SU-DHL-6 (cell line): ENCODE results near the gene DYNLT1.
"Not testable (repeated sequence)": the region's sequence is repeated elsewhere in the genome, so short reads cannot be mapped to it uniquely, and the experiment has no call there.

Experiments
- H2AFZ ChIP-seq: fragments of 200-600 bp; sonication (generic); 2 replicates; pipeline ENCODE4 v1.6.1; 2014; ENCODE audit warnings: low read depth, mild to moderate bottlenecking, moderate library complexity, mixed read lengths, antibody characterized with exemption, low read length; ENCODE audit not compliant: severe bottlenecking
- H3F3A ChIP-seq: fragments of 200-600 bp; shearing (Covaris generic); 2 replicates; pipeline ENCODE4 v1.6.0; 2016; ENCODE audit warnings: antibody characterized with exemption, mild to moderate bottlenecking; ENCODE audit not compliant: insufficient read depth
- H3K27ac ChIP-seq: fragments of 200-600 bp; sonication (generic); 2 replicates; pipeline ENCODE4 v1.5.1; 2016; ENCODE audit warnings: low read depth, mild to moderate bottlenecking, low read length, moderate library complexity, mixed read lengths
- H3K27me3 ChIP-seq: fragments of 200-600 bp; sonication (generic), shearing (Covaris generic); 2 replicates; pipeline ENCODE4 v1.6.0; 2014; ENCODE audit warnings: mild to moderate bottlenecking, low read length
- H3K36me3 ChIP-seq: fragments of 200-600 bp; sonication (generic); 2 replicates; pipeline ENCODE4 v1.6.1; 2014; ENCODE audit warnings: mild to moderate bottlenecking, low read length, mixed read lengths
- H3K4me2 ChIP-seq: fragments of 300-600, 200-600 bp; shearing (Covaris generic), sonication (generic); 2 replicates; pipeline ENCODE4 v1.6.0; 2014; ENCODE audit warnings: low read length, low read depth, mild to moderate bottlenecking; ENCODE audit not compliant: poor library complexity, severe bottlenecking
- H3K4me3 ChIP-seq: fragments of 200-600 bp; sonication (generic); 2 replicates; pipeline ENCODE4 v1.5.1; 2014; ENCODE audit warnings: antibody characterized with exemption, low read length, mild to moderate bottlenecking, mixed read lengths; ENCODE audit not compliant: insufficient read depth, poor library complexity, severe bottlenecking
- H3K79me2 ChIP-seq: fragments of 200-600 bp; sonication (generic); 2 replicates; pipeline ENCODE4 v1.6.1; 2014; ENCODE audit warnings: mild to moderate bottlenecking, low read length, moderate library complexity; ENCODE audit not compliant: insufficient read depth
- H3K9ac ChIP-seq: fragments of 200-600 bp; sonication (generic); 2 replicates; pipeline ENCODE4 v1.7.0; 2014; ENCODE audit warnings: mild to moderate bottlenecking, low read length
- H3K9me2 ChIP-seq: fragments of 200-600 bp; sonication (generic); replicated peaks from 2 replicates; pipeline ENCODE4 v1.6.1; 2014; ENCODE audit warnings: low read length; ENCODE audit not compliant: insufficient read depth
- H3K9me3 ChIP-seq: fragments of 200-600 bp; sonication (generic); 2 replicates; pipeline ENCODE4 v1.6.1; 2014; ENCODE audit warnings: low read length, mixed read lengths; ENCODE audit not compliant: insufficient read depth
- H4K20me1 ChIP-seq: fragments of 200-600 bp; sonication (generic); 2 replicates; pipeline ENCODE4 v1.6.1; 2014; ENCODE audit warnings: low read depth, mild to moderate bottlenecking, antibody characterized with exemption, low read length, moderate library complexity, mixed read lengths
- CTCF ChIP-seq: fragments of 200-600 bp; sonication (generic); IDR thresholded peaks from one replicate; pipeline ENCODE4 v1.5.1; 2017; ENCODE audit warnings: antibody characterized with exemption, mild to moderate bottlenecking, low read length, moderate library complexity; ENCODE audit not compliant: insufficient read depth, poor library complexity, severe bottlenecking
- EZH2phosphoT487 ChIP-seq: fragments of 200-600 bp; sonication (generic), shearing (Covaris generic); conservative IDR thresholded peaks from 2 replicates; pipeline ENCODE4 v1.6.1; 2018; ENCODE audit warnings: mild to moderate bottlenecking, antibody characterized with exemption, low read length, moderate library complexity, mixed read lengths

DYNLT1 gene

DNA sequence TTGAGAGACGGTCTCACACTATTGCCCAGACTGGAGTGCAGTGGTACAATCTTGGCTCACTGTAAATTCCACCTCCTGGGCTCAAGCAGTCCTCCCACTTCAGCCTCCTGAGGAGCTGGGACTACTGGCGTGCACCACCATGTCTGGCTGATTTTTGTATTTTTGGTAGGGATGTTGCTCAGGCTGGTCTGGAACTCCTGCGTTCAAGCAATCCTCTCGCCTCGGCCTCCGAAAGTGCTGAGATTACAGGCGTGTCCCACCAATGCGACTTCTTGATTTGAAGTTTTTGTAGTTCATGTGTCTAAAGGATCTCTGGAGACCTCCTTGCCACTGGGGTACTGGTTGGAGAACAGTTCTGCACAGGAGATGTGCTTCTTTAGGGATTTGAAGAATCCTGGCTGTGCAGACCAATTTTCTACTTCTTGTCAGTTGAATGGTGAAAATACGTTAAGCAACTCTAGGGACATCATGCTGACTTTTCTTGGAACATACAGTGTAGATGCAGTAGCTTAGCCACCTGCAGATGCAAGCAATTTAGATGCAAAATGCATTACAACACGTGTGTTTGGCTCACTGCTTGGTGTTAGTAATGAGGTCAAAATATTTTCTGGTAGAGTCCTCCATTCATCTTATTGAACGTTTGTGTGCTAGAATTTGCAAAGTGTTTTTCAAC lies 33.5 kb upstream of the DYNLT1 start:
- Histone ChIP-seq H4K20me1 (no peaks in the 10 kb centered on the region), H3K27me3 (no peaks in the 10 kb centered on the region), H3K27ac (no peak overlapping the region), H2AFZ (no peak overlapping the region), H3K79me2 (no peaks in the 10 kb centered on the region), H3K9me2 (no peaks in the 10 kb centered on the region), H3F3A (no peaks in the 10 kb centered on the region), H3K36me3 (no peaks in the 10 kb centered on the region), H3K4me3 (no peak overlapping the region), H3K9me3 (no peaks in the 10 kb centered on the region), H3K4me2 (no peak overlapping the region), H3K9ac (no peak overlapping the region)
- TF ChIP-seq CTCF (no peak), EZH2phosphoT487 (no peak)

GRCh38 chr6:158677094-158677493 lies 32.6 kb upstream of the DYNLT1 start:
- H2AFZ ChIP-seq, H3F3A ChIP-seq, H3K27me3 ChIP-seq, H3K4me2 ChIP-seq, H3K4me3 ChIP-seq, H3K9me3 ChIP-seq, H3K27ac ChIP-seq, H3K9me2 ChIP-seq, H3K79me2 ChIP-seq, H3K36me3 ChIP-seq, H4K20me1 ChIP-seq, H3K9ac ChIP-seq: not testable (repeated sequence)

DNA sequence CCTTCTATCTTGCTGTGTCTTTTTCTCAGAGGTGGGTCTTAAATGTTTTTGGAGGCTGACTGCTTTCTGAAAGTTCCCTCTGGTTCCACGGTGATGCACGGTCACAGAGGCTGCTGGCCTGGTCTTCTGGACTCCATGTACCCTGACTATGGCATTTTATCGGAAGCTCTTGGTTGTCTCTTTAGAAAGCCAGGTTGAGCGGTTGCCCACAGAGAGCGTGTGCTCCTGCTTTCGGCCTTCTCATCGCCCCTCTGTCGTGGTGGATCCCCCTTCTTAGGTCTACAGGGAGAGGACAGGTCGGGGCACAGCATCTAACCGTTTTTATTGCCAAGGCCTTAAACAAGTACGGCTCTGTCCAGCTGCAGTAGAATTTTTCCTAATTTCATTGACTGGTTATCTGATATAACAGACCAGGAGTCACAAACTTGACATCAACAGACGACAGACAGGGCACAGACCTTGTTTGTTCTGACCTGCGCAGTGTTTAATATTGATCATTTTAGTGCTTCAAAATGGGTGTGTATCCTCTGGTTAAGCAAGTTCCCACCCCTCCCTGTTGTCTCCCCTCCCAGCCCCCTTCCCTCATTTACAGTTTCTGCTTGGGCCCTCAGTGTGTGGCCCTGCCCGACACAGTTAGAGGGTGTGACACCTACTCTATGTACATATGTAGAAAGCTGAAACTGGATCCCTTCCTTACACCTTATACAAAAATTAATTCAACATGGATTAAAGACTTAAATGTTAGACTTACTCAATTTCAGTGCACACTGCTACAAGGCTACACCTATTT lies 30.0 kb upstream of the DYNLT1 start:
- Histone ChIP-seq H3K79me2 (no peaks in the 10 kb centered on the region), H3K36me3 (no peaks in the 10 kb centered on the region), H3F3A (no peaks in the 10 kb centered on the region), H4K20me1 (no peaks in the 10 kb centered on the region), H3K4me2 (no peak overlapping the region), H3K27ac (no peak overlapping the region), H3K9me3 (no peaks in the 10 kb centered on the region), H3K9ac (no peak overlapping the region), H3K4me3 (no peak overlapping the region), H2AFZ (no peak overlapping the region), H3K27me3 (no peaks in the 10 kb centered on the region), H3K9me2 (no peaks in the 10 kb centered on the region)
- no peak for TF ChIP-seq EZH2phosphoT487
- no peak for TF ChIP-seq CTCF

GRCh38 chr6:158672726-158673125 lies 28.2 kb upstream of the DYNLT1 start:
- H3F3A ChIP-seq: no peaks in the 10 kb centered on the region
- no peak overlapping the region for H3K4me2 ChIP-seq
- H3K9ac ChIP-seq: no peak overlapping the region
- H3K36me3 ChIP-seq: no peaks in the 10 kb centered on the region
- no peak overlapping the region for H3K27ac ChIP-seq
- H3K79me2 ChIP-seq: no peaks in the 10 kb centered on the region
- no peak overlapping the region for H2AFZ ChIP-seq
- H3K4me3 ChIP-seq: no peak overlapping the region
- H3K27me3 ChIP-seq: no peaks in the 10 kb centered on the region
- no peaks in the 10 kb centered on the region for H3K9me3 ChIP-seq
- no peak for TF ChIP-seq EZH2phosphoT487
- no peak for TF ChIP-seq CTCF
- no peaks in the 10 kb centered on the region for H3K9me2 ChIP-seq
- H4K20me1 ChIP-seq: no peaks in the 10 kb centered on the region

GRCh38 chr6:158672119-158672518 lies 27.6 kb upstream of the DYNLT1 start:
- not testable (repeated sequence) for H3K27me3 ChIP-seq, H3K4me2 ChIP-seq, H3K79me2 ChIP-seq, H3K9ac ChIP-seq, H3K9me3 ChIP-seq, H2AFZ ChIP-seq, H3K9me2 ChIP-seq, H3K27ac ChIP-seq, H4K20me1 ChIP-seq, H3K36me3 ChIP-seq, H3F3A ChIP-seq, H3K4me3 ChIP-seq
